Ascending aorta (tissue), 2 donors: ENCODE data around the gene ZNF223. TPM values are rescaled to one million over a fixed set of nuclear protein-coding genes. Genes with fewer than 3 reads are reported as not detected.
A peak's percentile ranks its signal among the peaks of the same experiment; 100 is the strongest.

Experiments used
- DNase-seq, 2 donors: peaks; one replicate each; pipeline ENCODE4 v3.0.0-alpha.2; 2019; ENCODE audit warnings: low spot score in 2 of 2
- H3K27ac ChIP-seq, 2 donors: fragments of 200-600 bp; sonication (generic); one replicate each; pipeline ENCODE4 v1.5.1; 2016 to 2017; ENCODE audit warnings: mild to moderate bottlenecking in 1 of 2
- H3K27me3 ChIP-seq: fragments of 200-600 bp; sonication (generic); one replicate; pipeline ENCODE4 v1.5.1; 2017
- H3K36me3 ChIP-seq, 2 donors: fragments of 200-600 bp; sonication (generic); one replicate each; pipeline ENCODE4 v1.5.1; 2016
- H3K4me1 ChIP-seq, 2 donors: fragments of 200-600 bp; sonication (generic); one replicate each; pipeline ENCODE4 v1.5.1; 2016 to 2017; ENCODE audit warnings: mild to moderate bottlenecking in 1 of 2
- H3K4me3 ChIP-seq, 2 donors: fragments of 200-600 bp; sonication (generic); one replicate each; pipeline ENCODE4 v1.5.1; 2016 to 2017; ENCODE audit warnings: mild to moderate bottlenecking in 1 of 2
- H3K9me3 ChIP-seq, 2 donors: fragments of 200-600 bp; sonication (generic); one replicate each; pipeline ENCODE4 v1.5.1; 2016
- CTCF ChIP-seq, 3 experiments: fragments of 200-600 bp in 2 of 3; fragments of 450-650 bp in 1 of 3; sonication (generic) in 2 of 3; IDR thresholded peaks; one replicate each; pipeline ENCODE4 v1.5.1; 2016 to 2019; ENCODE audit warnings: antibody characterized with exemption in 3 of 3, mild to moderate bottlenecking in 1 of 3, moderate library complexity in 1 of 3
- intact Hi-C: fragments of 100-400 bp; cut with DNase I; formaldehyde crosslinking; loops from one replicate; pipeline ENCODE4 v1.15.1; 2023
- total RNA-seq: library from RNA; depleted of rRNA; stranded (reverse); fragments of >200 nt; gene quantifications from one replicate; pipeline ENCODE4 v1.1.0, GENCODE V29; 2016

ZNF223 gene
- total RNA-seq, 1 donor from 2014 or later: not detected

- Histone ChIP-seq H3K36me3 (peaks cover 56 to 65% of the 10 kb centered on the region in 2 donors), H3K27me3 (no peaks in the 10 kb centered on the region), H3K4me3 (no peak overlapping the region), H3K4me1 (peaks cover 0 to 6% of the 10 kb centered on the region in 2 donors), H3K27ac (no peak overlapping the region), H3K9me3 (peaks cover 39 to 66% of the 10 kb centered on the region in 2 donors)
- intact Hi-C loops: no loop called here
- TF ChIP-seq CTCF (IDR thresholded peaks at IDR 0.05): no peak
- no peak for DNase-seq
Measured at GRCh38 chr19:44007473-44007872, 44.4 kb upstream of the ZNF223 start.

- Histone ChIP-seq H3K36me3 (peaks cover 56 to 74% of the 10 kb centered on the region in 2 donors), H3K27ac (no peak overlapping the region), H3K9me3 (peaks cover 47 to 90% of the 10 kb centered on the region in 2 donors), H3K4me1 (no peaks in the 10 kb centered on the region), H3K4me3 (no peak overlapping the region), H3K27me3 (no peaks in the 10 kb centered on the region)
- no peak for DNase-seq
- no peak for TF ChIP-seq CTCF (IDR thresholded peaks at IDR 0.05)
- intact Hi-C loops: no loop called here
Measured at GRCh38 chr19:44010468-44010867, 41.4 kb upstream of the ZNF223 start.

GRCh38 chr19:44019498-44019897 is 32.3 kb upstream of the ZNF223 start:
- Histone ChIP-seq H3K9me3 (peaks cover 0 to 11% of the 10 kb centered on the region in 2 donors), H3K27me3 (no peaks in the 10 kb centered on the region), H3K36me3 (no peaks in the 10 kb centered on the region), H3K4me1 (no peaks in the 10 kb centered on the region), H3K4me3 (no peak overlapping the region), H3K27ac (no peak overlapping the region)
- no peak for TF ChIP-seq CTCF (IDR thresholded peaks at IDR 0.05)
- intact Hi-C loops: no loop called here
- DNase-seq: no peak

GRCh38 chr19:44021221-44021620 is 30.6 kb upstream of the ZNF223 start:
- Histone ChIP-seq H3K27me3 (no peaks in the 10 kb centered on the region), H3K27ac (no peak overlapping the region), H3K36me3 (no peaks in the 10 kb centered on the region), H3K9me3 (peaks cover 0 to 5% of the 10 kb centered on the region in 2 donors), H3K4me1 (peaks cover 2 to 3% of the 10 kb centered on the region in 2 donors), H3K4me3 (no peak overlapping the region)
- DNase-seq: no peak
- TF ChIP-seq CTCF (IDR thresholded peaks at IDR 0.05): no peak
- intact Hi-C loops: no loop called here

- Histone ChIP-seq H3K4me3 (peak overlapping the region; percentile 70 to 84), H3K36me3 (peaks cover 31 to 33% of the 10 kb centered on the region in 2 donors), H3K27ac (peak overlapping the region in 1 of 2 donors; percentile 57), H3K27me3 (no peaks in the 10 kb centered on the region), H3K9me3 (peaks cover 12 to 27% of the 10 kb centered on the region in 2 donors), H3K4me1 (peaks cover 2 to 3% of the 10 kb centered on the region in 2 donors)
- TF ChIP-seq CTCF (IDR thresholded peaks at IDR 0.05): no peak
- intact Hi-C loops: loop anchor here (1.0 kb wide), 2 partner anchors 23 to 26 kb away; partner anchors contain the start of gene ZNF230
- no peak for DNase-seq
Measured at GRCh38 chr19:44024900-44025216, 27.0 kb upstream of the ZNF223 start.
